HepG2 (cell line): ENCODE measurements around the gene LASP1. TPM values are rescaled to one million over a fixed set of nuclear protein-coding genes. Genes with fewer than 3 reads are reported as not detected.
A peak's percentile ranks its signal among the peaks of the same experiment; 100 is the strongest.

Experiments used
- KLF9 ChIP-seq: IDR thresholded peaks from 2 replicates; pipeline ENCODE4 v1.6.1; 2016; ENCODE audit warnings: low read depth
- MTF2 ChIP-seq: sonication (generic); formaldehyde crosslinking; IDR thresholded peaks from 2 replicates; pipeline ENCODE4 v1.5.0; 2020; ENCODE audit warnings: missing genetic modification reagents, borderline replicate concordance
- NR2C2 ChIP-seq: sonication (generic); formaldehyde crosslinking; IDR thresholded peaks from 2 replicates; pipeline ENCODE4 v1.4.0; 2020; ENCODE audit warnings: missing genetic modification reagents, mild to moderate bottlenecking, moderate library complexity, borderline replicate concordance
- TEAD3 ChIP-seq: optimal IDR thresholded peaks from 2 replicates; pipeline ENCODE3; 2016; ENCODE audit warnings: borderline replicate concordance
- TOPORS ChIP-seq: sonication (generic); formaldehyde crosslinking; IDR thresholded peaks from 2 replicates; pipeline ENCODE4 v1.8.0; 2023; ENCODE audit warnings: mild to moderate bottlenecking, missing genetic modification reagents
- ZFY ChIP-seq: sonication (generic); formaldehyde crosslinking; IDR thresholded peaks from 2 replicates; pipeline ENCODE4 v1.4.0; 2020; ENCODE audit warnings: missing genetic modification reagents
- ZFYVE20 ChIP-seq: sonication (generic); formaldehyde crosslinking; IDR thresholded peaks from 2 replicates; pipeline ENCODE4 v1.8.0; 2023; ENCODE audit warnings: low read depth, mild to moderate bottlenecking, moderate library complexity, missing genetic modification reagents, borderline replicate concordance
- ZNF296 ChIP-seq: sonication (generic); formaldehyde crosslinking; conservative IDR thresholded peaks from 2 replicates; pipeline ENCODE4 v1.5.0; 2020; ENCODE audit warnings: mild to moderate bottlenecking, missing genetic modification reagents
- ZNF768 ChIP-seq: sonication (generic); formaldehyde crosslinking; IDR thresholded peaks from 2 replicates; pipeline ENCODE4 v1.4.0; 2020; ENCODE audit warnings: missing genetic modification reagents
- ZNF781 ChIP-seq: sonication (generic); formaldehyde crosslinking; IDR thresholded peaks from 2 replicates; pipeline ENCODE4 v1.5.1; 2020; ENCODE audit warnings: borderline replicate concordance, mild to moderate bottlenecking, missing genetic modification reagents; ENCODE audit errors: not compliant biosample characterization
- ZNF816 ChIP-seq: sonication (generic); formaldehyde crosslinking; IDR thresholded peaks from 2 replicates; pipeline ENCODE4 v1.8.0; 2022; ENCODE audit warnings: missing genetic modification reagents, mild to moderate bottlenecking, borderline replicate concordance
- polyA plus RNA-seq, 8 experiments: library from polyadenylated mRNA; depleted of rRNA in 3 of 8; stranded (reverse) in 7 of 8; unstranded in 1 of 8; fragments of >200 nt; fragmentation: Illumina TruSeq in 4 of 8; extraction: Trizol in 4 of 8; gene quantifications; 2 replicates each; pipeline versions ENCODE4 v1.2.1 to v1.2.3, GENCODE V29; 2011 to 2016; ENCODE audit warnings: low read depth in 4 of 8, missing spikeins in 1 of 8, mixed read lengths in 1 of 8; ENCODE audit not compliant: insufficient read depth in 1 of 8
- total RNA-seq, 5 experiments: library from RNA; depleted of rRNA; stranded (reverse); fragments of >200 nt; fragmentation: Illumina TruSeq; extraction: Trizol; gene quantifications; 2 replicates each; pipeline ENCODE4 v1.2.3, GENCODE V29; 2016; ENCODE audit warnings: low read depth in 1 of 5
- TF ChIP-seq, protein P1 (sequence below), 2 experiments: sonication (generic) in 1 of 2; formaldehyde crosslinking in 1 of 2; IDR thresholded peaks; 2 replicates each; pipeline versions ENCODE4 v1.4.0 to v1.6.1; 2018 to 2020; ENCODE audit warnings: missing genetic modification reagents in 2 of 2, borderline replicate concordance in 1 of 2, low read depth in 1 of 2, mild to moderate bottlenecking in 1 of 2, missing biosample characterization in 1 of 2
- TF ChIP-seq, protein P2 (sequence below): IDR thresholded peaks from 2 replicates; pipeline ENCODE4 v1.6.1; 2012; ENCODE audit warnings: low read depth, low read length, improper control_type of control experiment
- TF ChIP-seq, protein P3 (sequence below): IDR thresholded peaks from 2 replicates; pipeline ENCODE4 v1.6.1; 2016
- TF ChIP-seq, protein P4 (sequence below): sonication (generic); formaldehyde crosslinking; IDR thresholded peaks from 2 replicates; pipeline ENCODE4 v1.4.0; 2020; ENCODE audit warnings: missing genetic modification reagents
- TF ChIP-seq, protein P5 (sequence below): sonication (generic); formaldehyde crosslinking; conservative IDR thresholded peaks from 2 replicates; pipeline ENCODE4 v1.5.0; 2020; ENCODE audit warnings: missing genetic modification reagents

Gene LASP1
- total and polyA plus RNA-seq, 2 of the 13 experiments (the other 11 are each of a cell fraction or from before 2014, with no cell fraction given) = 70.1 to 97.0 TPM

DNA sequence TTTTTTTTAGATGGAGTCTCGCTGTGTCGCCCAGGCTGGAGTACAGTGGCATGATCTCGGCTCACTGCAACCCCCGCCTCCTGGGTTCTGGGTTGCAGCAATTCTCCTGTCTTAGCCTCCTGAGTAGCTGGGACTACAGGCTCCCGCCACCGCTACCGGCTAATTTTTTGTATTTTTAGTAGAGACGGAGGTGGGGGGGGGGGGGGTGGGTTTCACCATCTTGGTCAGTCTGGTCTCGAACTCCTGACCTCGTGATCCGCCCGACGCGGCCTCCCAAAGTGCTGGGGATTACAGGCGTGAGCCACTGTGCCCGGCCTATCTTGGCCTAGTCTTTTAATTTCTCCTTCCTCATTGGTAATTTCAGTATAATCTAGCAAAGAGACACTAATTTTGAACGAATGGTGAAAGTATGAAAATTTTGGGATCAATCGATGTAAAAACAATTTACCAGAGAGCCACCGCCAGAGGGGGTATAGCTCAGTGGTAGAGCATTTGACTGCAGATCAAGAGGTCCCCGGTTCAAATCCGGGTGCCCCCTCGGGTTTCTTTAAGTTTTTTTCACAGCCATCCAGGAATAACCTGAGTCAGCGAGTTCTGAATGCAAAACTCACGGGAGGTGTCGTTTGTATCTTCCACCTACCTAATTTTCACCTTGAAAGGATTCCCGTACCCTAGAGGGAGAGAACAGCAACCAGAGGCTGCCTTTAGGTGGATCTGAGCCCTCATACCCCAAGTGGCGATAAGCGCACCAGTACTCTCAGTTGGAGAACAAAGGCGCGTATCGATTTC is 2.5 kb upstream of the LASP1 start (continued):
- TF ChIP-seq TEAD3 (CRISPR knock-in tag) (peak; percentile 20), NR2C2 (CRISPR knock-in tag) (no peak), ZFYVE20 (CRISPR knock-in tag) (no peak), ZFY (CRISPR knock-in tag) (no peak; the same call in 1 of the 2 replicates), ZNF816 (CRISPR knock-in tag) (0 out of 2 replicates have a peak, but pooled peaks have one; percentile 41), ZNF781 (CRISPR knock-in tag) (peak; percentile 25), MTF2 (0 out of 2 replicates have a peak, but pooled peaks have one; percentile 46), ZNF768 (CRISPR knock-in tag) (no peak), KLF9 (CRISPR knock-in tag) (0 out of 2 replicates have a peak, but pooled peaks have one; percentile 25), ZNF296 (CRISPR knock-in tag) (no peak), TOPORS (CRISPR knock-in tag) (no peak)
- TF ChIP-seq, protein P1, sequence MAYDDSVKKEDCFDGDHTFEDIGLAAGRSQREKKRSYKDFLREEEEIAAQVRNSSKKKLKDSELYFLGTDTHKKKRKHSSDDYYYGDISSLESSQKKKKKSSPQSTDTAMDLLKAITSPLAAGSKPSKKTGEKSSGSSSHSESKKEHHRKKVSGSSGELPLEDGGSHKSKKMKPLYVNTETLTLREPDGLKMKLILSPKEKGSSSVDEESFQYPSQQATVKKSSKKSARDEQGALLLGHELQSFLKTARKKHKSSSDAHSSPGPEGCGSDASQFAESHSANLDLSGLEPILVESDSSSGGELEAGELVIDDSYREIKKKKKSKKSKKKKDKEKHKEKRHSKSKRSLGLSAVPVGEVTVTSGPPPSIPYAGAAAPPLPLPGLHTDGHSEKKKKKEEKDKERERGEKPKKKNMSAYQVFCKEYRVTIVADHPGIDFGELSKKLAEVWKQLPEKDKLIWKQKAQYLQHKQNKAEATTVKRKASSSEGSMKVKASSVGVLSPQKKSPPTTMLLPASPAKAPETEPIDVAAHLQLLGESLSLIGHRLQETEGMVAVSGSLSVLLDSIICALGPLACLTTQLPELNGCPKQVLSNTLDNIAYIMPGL (CRISPR knock-in tag; IDR thresholded peaks at IDR 0.05; ENCODE audit: borderline replicate concordance in 1 of 2, low read depth in 1 of 2) = peak; percentile 88 to 98
- TF ChIP-seq, protein P2, sequence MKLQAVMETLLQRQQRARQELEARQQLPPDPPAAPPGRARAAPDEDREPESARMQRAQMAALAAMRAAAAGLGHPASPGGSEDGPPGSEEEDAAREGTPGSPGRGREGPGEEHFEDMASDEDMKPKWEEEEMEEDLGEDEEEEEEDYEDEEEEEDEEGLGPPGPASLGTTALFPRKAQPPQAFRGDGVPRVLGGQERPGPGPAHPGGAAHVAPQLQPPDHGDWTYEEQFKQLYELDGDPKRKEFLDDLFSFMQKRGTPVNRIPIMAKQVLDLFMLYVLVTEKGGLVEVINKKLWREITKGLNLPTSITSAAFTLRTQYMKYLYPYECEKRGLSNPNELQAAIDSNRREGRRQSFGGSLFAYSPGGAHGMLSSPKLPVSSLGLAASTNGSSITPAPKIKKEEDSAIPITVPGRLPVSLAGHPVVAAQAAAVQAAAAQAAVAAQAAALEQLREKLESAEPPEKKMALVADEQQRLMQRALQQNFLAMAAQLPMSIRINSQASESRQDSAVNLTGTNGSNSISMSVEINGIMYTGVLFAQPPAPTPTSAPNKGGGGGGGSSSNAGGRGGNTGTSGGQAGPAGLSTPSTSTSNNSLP = peak; percentile 49; the same call in 1 of the 2 replicates
- TF ChIP-seq, protein P3, sequence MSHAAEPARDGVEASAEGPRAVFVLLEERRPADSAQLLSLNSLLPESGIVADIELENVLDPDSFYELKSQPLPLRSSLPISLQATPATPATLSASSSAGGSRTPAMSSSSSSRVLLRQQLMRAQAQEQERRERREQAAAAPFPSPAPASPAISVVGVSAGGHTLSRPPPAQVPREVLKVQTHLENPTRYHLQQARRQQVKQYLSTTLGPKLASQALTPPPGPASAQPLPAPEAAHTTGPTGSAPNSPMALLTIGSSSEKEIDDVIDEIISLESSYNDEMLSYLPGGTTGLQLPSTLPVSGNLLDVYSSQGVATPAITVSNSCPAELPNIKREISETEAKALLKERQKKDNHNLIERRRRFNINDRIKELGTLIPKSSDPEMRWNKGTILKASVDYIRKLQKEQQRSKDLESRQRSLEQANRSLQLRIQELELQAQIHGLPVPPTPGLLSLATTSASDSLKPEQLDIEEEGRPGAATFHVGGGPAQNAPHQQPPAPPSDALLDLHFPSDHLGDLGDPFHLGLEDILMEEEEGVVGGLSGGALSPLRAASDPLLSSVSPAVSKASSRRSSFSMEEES (CRISPR knock-in tag) = no peak
- TF ChIP-seq, protein P4, sequence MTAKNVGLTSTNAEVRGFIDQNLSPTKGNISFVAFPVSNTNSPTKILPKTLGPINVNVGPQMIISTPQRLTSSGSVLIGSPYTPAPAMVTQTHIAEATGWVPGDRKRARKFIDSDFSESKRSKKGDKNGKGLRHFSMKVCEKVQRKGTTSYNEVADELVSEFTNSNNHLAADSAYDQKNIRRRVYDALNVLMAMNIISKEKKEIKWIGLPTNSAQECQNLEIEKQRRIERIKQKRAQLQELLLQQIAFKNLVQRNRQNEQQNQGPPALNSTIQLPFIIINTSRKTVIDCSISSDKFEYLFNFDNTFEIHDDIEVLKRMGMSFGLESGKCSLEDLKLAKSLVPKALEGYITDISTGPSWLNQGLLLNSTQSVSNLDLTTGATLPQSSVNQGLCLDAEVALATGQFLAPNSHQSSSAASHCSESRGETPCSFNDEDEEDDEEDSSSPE (CRISPR knock-in tag) = peak; percentile 15; the same call in 1 of the 2 replicates
- TF ChIP-seq, protein P5, sequence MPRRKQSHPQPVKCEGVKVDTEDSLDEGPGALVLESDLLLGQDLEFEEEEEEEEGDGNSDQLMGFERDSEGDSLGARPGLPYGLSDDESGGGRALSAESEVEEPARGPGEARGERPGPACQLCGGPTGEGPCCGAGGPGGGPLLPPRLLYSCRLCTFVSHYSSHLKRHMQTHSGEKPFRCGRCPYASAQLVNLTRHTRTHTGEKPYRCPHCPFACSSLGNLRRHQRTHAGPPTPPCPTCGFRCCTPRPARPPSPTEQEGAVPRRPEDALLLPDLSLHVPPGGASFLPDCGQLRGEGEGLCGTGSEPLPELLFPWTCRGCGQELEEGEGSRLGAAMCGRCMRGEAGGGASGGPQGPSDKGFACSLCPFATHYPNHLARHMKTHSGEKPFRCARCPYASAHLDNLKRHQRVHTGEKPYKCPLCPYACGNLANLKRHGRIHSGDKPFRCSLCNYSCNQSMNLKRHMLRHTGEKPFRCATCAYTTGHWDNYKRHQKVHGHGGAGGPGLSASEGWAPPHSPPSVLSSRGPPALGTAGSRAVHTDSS (CRISPR knock-in tag) = 0 out of 2 replicates have a peak, but pooled peaks have one; percentile 9
